Measurements from ENCODE around the gene SIPA1L3.

DNA sequence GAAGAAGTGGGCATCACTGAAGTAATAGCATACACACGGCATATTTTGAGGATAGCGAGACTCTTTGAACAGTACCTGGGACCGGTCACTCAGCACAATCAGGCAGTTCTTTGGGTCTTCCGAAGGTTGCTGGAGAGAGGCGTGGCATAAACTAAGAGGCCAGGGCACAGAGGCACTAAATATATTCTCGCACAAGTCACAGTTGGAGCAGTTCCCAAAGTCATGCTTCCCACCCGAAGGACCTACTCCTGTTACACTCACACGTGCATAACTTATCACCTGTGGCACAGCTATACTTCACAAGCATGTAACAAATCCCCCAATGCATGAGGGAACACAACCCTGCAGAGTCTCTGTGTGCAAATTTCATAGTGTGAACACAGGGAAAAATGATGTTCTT, 10.8 kb upstream of the SIPA1L3 start:
- TF ChIP-seq, protein P1, sequence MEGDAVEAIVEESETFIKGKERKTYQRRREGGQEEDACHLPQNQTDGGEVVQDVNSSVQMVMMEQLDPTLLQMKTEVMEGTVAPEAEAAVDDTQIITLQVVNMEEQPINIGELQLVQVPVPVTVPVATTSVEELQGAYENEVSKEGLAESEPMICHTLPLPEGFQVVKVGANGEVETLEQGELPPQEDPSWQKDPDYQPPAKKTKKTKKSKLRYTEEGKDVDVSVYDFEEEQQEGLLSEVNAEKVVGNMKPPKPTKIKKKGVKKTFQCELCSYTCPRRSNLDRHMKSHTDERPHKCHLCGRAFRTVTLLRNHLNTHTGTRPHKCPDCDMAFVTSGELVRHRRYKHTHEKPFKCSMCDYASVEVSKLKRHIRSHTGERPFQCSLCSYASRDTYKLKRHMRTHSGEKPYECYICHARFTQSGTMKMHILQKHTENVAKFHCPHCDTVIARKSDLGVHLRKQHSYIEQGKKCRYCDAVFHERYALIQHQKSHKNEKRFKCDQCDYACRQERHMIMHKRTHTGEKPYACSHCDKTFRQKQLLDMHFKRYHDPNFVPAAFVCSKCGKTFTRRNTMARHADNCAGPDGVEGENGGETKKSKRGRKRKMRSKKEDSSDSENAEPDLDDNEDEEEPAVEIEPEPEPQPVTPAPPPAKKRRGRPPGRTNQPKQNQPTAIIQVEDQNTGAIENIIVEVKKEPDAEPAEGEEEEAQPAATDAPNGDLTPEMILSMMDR (conservative IDR thresholded peaks at IDR 0.05; ENCODE audit: low read depth in 2 of 2): no peak
- TF ChIP-seq EZH2 (IDR thresholded peaks at IDR 0.05; ENCODE audit: low read depth, unreplicated experiment): no peak
- TF ChIP-seq POLR2AphosphoS5 (IDR thresholded peaks at IDR 0.05; ENCODE audit: low read depth): no peak
- TF ChIP-seq, protein P2, sequence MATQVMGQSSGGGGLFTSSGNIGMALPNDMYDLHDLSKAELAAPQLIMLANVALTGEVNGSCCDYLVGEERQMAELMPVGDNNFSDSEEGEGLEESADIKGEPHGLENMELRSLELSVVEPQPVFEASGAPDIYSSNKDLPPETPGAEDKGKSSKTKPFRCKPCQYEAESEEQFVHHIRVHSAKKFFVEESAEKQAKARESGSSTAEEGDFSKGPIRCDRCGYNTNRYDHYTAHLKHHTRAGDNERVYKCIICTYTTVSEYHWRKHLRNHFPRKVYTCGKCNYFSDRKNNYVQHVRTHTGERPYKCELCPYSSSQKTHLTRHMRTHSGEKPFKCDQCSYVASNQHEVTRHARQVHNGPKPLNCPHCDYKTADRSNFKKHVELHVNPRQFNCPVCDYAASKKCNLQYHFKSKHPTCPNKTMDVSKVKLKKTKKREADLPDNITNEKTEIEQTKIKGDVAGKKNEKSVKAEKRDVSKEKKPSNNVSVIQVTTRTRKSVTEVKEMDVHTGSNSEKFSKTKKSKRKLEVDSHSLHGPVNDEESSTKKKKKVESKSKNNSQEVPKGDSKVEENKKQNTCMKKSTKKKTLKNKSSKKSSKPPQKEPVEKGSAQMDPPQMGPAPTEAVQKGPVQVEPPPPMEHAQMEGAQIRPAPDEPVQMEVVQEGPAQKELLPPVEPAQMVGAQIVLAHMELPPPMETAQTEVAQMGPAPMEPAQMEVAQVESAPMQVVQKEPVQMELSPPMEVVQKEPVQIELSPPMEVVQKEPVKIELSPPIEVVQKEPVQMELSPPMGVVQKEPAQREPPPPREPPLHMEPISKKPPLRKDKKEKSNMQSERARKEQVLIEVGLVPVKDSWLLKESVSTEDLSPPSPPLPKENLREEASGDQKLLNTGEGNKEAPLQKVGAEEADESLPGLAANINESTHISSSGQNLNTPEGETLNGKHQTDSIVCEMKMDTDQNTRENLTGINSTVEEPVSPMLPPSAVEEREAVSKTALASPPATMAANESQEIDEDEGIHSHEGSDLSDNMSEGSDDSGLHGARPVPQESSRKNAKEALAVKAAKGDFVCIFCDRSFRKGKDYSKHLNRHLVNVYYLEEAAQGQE (IDR thresholded peaks at IDR 0.05; ENCODE audit: unreplicated experiment): no peak
- TF ChIP-seq, protein P3, sequence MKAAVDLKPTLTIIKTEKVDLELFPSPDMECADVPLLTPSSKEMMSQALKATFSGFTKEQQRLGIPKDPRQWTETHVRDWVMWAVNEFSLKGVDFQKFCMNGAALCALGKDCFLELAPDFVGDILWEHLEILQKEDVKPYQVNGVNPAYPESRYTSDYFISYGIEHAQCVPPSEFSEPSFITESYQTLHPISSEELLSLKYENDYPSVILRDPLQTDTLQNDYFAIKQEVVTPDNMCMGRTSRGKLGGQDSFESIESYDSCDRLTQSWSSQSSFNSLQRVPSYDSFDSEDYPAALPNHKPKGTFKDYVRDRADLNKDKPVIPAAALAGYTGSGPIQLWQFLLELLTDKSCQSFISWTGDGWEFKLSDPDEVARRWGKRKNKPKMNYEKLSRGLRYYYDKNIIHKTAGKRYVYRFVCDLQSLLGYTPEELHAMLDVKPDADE (IDR thresholded peaks at IDR 0.05): no peak
- no peak for TF ChIP-seq CREB1 (CRISPR knock-in tag; IDR thresholded peaks at IDR 0.05; ENCODE audit: low read depth)
- TF ChIP-seq JUNB (IDR thresholded peaks at IDR 0.05; ENCODE audit: unreplicated experiment): no peak
- no peak for TF ChIP-seq EZH2phosphoT487 (IDR thresholded peaks at IDR 0.05; ENCODE audit: unreplicated experiment)
- no peak for TF ChIP-seq STAT1 (IDR thresholded peaks at IDR 0.05; ENCODE audit: unreplicated experiment)
- no peak for TF ChIP-seq ZNF114 (CRISPR knock-in tag; IDR thresholded peaks at IDR 0.05)
- no peak for TF ChIP-seq ZNF331 (CRISPR knock-in tag; IDR thresholded peaks at IDR 0.05; ENCODE audit: low read depth)
- TF ChIP-seq NANOG (IDR thresholded peaks at IDR 0.05; ENCODE audit: borderline replicate concordance): no peak

Data from GM23338 (cell line).